ENCODE data around the gene CADM1. TPM values are rescaled to one million over a fixed set of nuclear protein-coding genes. Genes with fewer than 3 reads are reported as not detected.

The CADM1 gene
- total and polyA plus RNA-seq, 2 donors (not counting 1 experiment from before 2014, with no cell fraction given): 15.4 to 86.0 TPM

- Histone ChIP-seq H2AFZ (ENCODE audit: low read length) (no peak overlapping the region), H3K4me1 (ENCODE audit: control insufficient read depth, extremely low read depth, insufficient read depth, low read length) (no peaks in the 10 kb centered on the region), H3K9me3 (ENCODE audit: control insufficient read depth, insufficient read depth, low read depth, low read length) (no peaks in the 10 kb centered on the region), H3K79me2 (ENCODE audit: control insufficient read depth, insufficient read depth, low read length) (no peaks in the 10 kb centered on the region), H4K20me1 (ENCODE audit: control insufficient read depth, extremely low read depth, insufficient read depth, low read length) (no peaks in the 10 kb centered on the region), H3K4me2 (ENCODE audit: extremely low read depth, insufficient read depth, low read length) (no peak overlapping the region), H3K27ac (ENCODE audit: insufficient read depth, low read length) (no peak overlapping the region), H3K9ac (ENCODE audit: insufficient read depth, low read length) (no peak overlapping the region), H3K4me3 (replicated peaks in 1 of 4; ENCODE audit: control extremely low read depth in 1 of 4, insufficient read depth in 1 of 4, low read depth in 3 of 4, low read length in 4 of 4) (no peak overlapping the region), H3K27me3 (ENCODE audit: control insufficient read depth, insufficient read depth, low read length) (no peaks in the 10 kb centered on the region), H3K36me3 (ENCODE audit: control insufficient read depth, insufficient read depth, low read length) (no peaks in the 10 kb centered on the region)
- TF ChIP-seq CTCF (conservative IDR thresholded peaks at IDR 0.05 in 1 of 2, IDR thresholded peaks at IDR 0.05 in 1 of 2; ENCODE audit: low read depth in 1 of 2, low read length in 2 of 2) (no peak), EZH2 (IDR thresholded peaks at IDR 0.05; ENCODE audit: low read length, missing control alignments) (no peak)
- DNase-seq (ENCODE audit: low read depth in 2 of 2): no peak
Measured at GRCh38 chr11:115276799-115277198, 227.4 kb downstream of the CADM1 start.

GRCh38 chr11:115276191-115276590 lies 228.0 kb downstream of the CADM1 start:
- no peaks in the 10 kb centered on the region for H3K4me1 ChIP-seq (ENCODE audit: control insufficient read depth, extremely low read depth, insufficient read depth, low read length)
- H3K9ac ChIP-seq (ENCODE audit: insufficient read depth, low read length): no peak overlapping the region
- no peak for TF ChIP-seq EZH2 (IDR thresholded peaks at IDR 0.05; ENCODE audit: low read length, missing control alignments)
- no peak for TF ChIP-seq CTCF (conservative IDR thresholded peaks at IDR 0.05 in 1 of 2, IDR thresholded peaks at IDR 0.05 in 1 of 2; ENCODE audit: low read depth in 1 of 2, low read length in 2 of 2)
- H3K79me2 ChIP-seq (ENCODE audit: control insufficient read depth, insufficient read depth, low read length): no peaks in the 10 kb centered on the region
- H3K9me3 ChIP-seq (ENCODE audit: control insufficient read depth, insufficient read depth, low read depth, low read length): no peaks in the 10 kb centered on the region
- H3K27ac ChIP-seq (ENCODE audit: insufficient read depth, low read length): no peak overlapping the region
- H3K27me3 ChIP-seq (ENCODE audit: control insufficient read depth, insufficient read depth, low read length): no peaks in the 10 kb centered on the region
- no peak for DNase-seq (ENCODE audit: low read depth in 2 of 2)
- no peak overlapping the region for H3K4me2 ChIP-seq (ENCODE audit: extremely low read depth, insufficient read depth, low read length)
- H3K36me3 ChIP-seq (ENCODE audit: control insufficient read depth, insufficient read depth, low read length): no peaks in the 10 kb centered on the region
- H3K4me3 ChIP-seq (replicated peaks in 1 of 4; ENCODE audit: control extremely low read depth in 1 of 4, insufficient read depth in 1 of 4, low read depth in 3 of 4, low read length in 4 of 4): no peak overlapping the region
- H2AFZ ChIP-seq (ENCODE audit: low read length): no peak overlapping the region
- no peaks in the 10 kb centered on the region for H4K20me1 ChIP-seq (ENCODE audit: control insufficient read depth, extremely low read depth, insufficient read depth, low read length)

GRCh38 chr11:115275045-115275444 lies 229.2 kb downstream of the CADM1 start:
- Histone ChIP-seq H3K27ac (ENCODE audit: insufficient read depth, low read length) (no peak overlapping the region), H3K9ac (ENCODE audit: insufficient read depth, low read length) (no peak overlapping the region), H3K36me3 (ENCODE audit: control insufficient read depth, insufficient read depth, low read length) (no peaks in the 10 kb centered on the region), H3K4me2 (ENCODE audit: extremely low read depth, insufficient read depth, low read length) (no peak overlapping the region), H3K4me1 (ENCODE audit: control insufficient read depth, extremely low read depth, insufficient read depth, low read length) (no peaks in the 10 kb centered on the region), H2AFZ (ENCODE audit: low read length) (no peak overlapping the region), H3K9me3 (ENCODE audit: control insufficient read depth, insufficient read depth, low read depth, low read length) (no peaks in the 10 kb centered on the region), H3K79me2 (ENCODE audit: control insufficient read depth, insufficient read depth, low read length) (no peaks in the 10 kb centered on the region), H3K27me3 (ENCODE audit: control insufficient read depth, insufficient read depth, low read length) (no peaks in the 10 kb centered on the region), H4K20me1 (ENCODE audit: control insufficient read depth, extremely low read depth, insufficient read depth, low read length) (no peaks in the 10 kb centered on the region), H3K4me3 (replicated peaks in 1 of 4; ENCODE audit: control extremely low read depth in 1 of 4, insufficient read depth in 1 of 4, low read depth in 3 of 4, low read length in 4 of 4) (no peak overlapping the region)
- TF ChIP-seq EZH2 (IDR thresholded peaks at IDR 0.05; ENCODE audit: low read length, missing control alignments): no peak
- TF ChIP-seq CTCF (conservative IDR thresholded peaks at IDR 0.05 in 1 of 2, IDR thresholded peaks at IDR 0.05 in 1 of 2; ENCODE audit: low read depth in 1 of 2, low read length in 2 of 2): no peak
- no peak for DNase-seq (ENCODE audit: low read depth in 2 of 2)
